NCI-H1930 (cell line): ENCODE measurements around the gene AFMID.

Experiments used
- DNase-seq, 2 experiments: peaks; one replicate each; lab custom pipeline; 2025; lab: John Stamatoyannopoulos, UW

AFMID gene

DNA sequence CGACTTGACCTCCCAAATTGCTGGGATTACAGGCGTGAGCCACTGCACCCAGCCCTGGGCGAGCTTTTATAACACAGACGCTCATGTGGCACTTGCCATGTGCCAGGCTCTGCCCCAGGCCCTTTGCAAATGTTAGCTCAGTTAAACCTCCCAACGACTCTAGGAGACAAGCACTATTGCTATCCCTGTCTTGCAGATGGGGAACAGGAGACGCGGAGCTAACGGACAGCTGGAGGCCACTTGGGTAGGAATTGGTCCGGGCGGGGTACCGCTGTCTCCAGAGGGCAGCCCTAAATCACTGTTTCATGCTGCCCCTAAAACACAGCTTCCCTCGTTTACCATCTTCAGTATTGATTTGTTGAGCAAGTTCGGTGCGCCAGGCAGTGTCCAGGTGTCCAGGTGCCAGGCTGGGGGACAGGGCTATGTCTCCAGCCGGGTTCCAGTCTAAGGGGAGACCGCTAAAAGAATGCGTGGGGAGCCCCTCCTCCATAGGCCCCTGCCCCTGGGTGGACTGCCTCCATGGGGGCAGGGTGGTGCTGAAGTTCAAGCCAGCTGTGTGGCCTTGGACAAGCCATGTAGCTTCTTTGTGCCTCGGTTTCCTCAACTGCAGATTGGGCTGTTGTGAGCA is 68.0 kb downstream of the AFMID start:
- DNase-seq, result no peak

DNA sequence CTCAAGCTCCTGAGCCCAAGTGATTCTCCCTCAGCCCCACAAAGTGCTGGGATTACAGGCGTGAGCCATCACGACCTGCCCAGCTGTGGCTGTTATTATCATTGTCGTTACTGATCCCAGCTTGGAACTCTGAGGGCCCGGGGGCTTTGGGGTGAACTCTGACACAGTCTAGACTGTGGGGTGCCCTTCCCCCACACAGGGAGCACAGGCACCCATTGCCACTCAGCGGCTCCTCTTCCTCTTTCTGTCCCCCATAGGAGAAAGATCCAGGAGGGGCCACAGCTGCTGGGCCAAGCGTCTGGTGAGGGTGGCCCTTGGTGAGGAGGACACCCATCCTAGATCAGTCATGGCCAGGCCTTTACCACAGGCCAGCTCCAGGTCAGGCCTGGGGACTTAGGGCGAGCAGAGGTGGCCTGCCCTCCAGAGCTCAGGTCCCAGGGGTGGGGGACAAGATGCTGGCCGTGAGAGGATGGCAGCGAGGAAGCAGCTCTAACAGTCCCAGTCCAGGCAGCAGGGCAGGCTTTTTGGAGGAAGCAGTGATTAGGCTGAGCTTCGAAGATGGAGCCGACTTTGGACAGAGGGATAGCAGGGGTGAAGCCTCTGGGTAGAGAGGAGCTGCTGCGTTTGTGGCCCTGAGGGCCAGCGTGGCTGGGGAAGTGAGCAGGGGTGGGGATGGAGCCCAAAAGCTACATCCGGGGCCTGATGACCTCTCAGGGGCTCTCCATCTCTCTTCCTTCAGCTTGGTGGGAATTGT is 69.0 kb downstream of the AFMID start:
- no peak for DNase-seq

DNA sequence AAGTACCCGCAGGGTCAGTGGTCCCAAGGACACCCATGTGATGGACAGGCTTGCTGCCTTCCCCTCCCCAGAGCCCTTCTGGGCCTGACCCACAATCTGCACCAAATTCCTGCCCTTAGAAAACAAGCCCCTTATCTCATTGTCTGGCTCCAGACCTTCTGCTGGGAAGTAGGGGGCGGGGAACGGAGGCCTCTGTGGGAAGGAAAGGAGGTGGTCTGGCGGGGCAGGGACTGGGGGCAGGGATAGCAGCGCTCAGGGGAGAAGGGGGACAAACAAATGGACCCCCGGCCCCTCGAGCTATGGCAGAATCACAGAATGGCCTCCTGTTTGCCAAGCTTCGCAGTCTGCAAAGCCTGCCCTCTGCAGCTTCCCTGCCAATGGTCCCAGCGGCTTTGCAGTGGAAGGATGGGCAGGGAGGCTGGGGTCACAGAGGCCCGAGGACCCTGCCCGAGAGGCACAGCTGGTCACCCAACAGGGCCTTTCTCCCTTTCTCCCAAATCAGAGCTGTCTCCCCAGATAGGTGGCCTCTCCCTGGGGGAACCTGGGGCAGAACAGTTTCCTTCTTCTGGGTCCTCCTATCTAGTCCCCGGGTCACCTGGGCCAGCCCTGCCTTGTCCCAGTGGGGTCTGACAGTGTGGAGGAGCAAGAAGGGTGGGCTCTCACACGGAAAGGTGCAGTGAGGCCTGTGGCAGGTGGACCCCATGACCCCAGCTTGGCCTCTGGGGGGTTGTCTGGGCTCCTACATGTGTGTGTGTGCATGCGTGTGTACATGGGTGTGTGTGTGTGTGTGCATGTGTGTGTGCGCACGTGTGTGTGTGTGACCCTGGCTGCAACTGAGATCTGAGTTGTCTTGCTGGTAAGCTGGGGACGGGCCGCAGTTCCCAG is 69.8 kb downstream of the AFMID start:
- no peak for DNase-seq
